Neural progenitor cell (in vitro differentiated cells): ENCODE results near the gene ABLIM2.

Experiments used
- EZH2 ChIP-seq: fragments of 200-600 bp; sonication (generic); IDR thresholded peaks from 2 replicates; pipeline ENCODE4 v1.6.1; 2017; ENCODE audit warnings: antibody characterized with exemption, mild to moderate bottlenecking, moderate library complexity
- EZH2phosphoT487 ChIP-seq: fragments of 200-600 bp; sonication (generic); IDR thresholded peaks from 2 replicates; pipeline ENCODE4 v1.6.1; 2017; ENCODE audit warnings: antibody characterized with exemption
- TF ChIP-seq, protein P1 (sequence below): fragments of 200-600 bp; sonication (generic); IDR thresholded peaks from 2 replicates; pipeline ENCODE4 v1.5.1; 2017; ENCODE audit warnings: antibody characterized with exemption, mild to moderate bottlenecking

DNA sequence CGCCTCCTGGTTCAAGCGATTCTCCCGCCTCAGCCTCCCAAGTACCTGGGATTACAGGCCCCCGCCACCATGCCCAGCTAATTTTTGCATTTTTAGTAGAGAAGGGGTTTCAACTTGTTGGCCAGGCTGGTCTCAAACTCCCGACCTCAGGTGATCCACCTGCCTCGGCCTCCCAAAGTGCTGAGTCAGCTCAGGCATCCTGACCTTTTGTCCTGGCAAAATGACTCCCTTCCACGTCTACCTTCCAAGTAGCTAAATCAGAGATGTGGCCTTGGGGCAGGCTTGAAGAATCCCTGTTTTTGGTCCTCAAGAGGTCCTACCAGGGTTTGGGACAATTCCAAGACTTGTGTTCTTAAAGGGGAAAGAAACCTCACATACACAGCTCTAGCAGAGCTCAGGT, 231.8 kb downstream of the ABLIM2 start:
- TF ChIP-seq, protein P1, sequence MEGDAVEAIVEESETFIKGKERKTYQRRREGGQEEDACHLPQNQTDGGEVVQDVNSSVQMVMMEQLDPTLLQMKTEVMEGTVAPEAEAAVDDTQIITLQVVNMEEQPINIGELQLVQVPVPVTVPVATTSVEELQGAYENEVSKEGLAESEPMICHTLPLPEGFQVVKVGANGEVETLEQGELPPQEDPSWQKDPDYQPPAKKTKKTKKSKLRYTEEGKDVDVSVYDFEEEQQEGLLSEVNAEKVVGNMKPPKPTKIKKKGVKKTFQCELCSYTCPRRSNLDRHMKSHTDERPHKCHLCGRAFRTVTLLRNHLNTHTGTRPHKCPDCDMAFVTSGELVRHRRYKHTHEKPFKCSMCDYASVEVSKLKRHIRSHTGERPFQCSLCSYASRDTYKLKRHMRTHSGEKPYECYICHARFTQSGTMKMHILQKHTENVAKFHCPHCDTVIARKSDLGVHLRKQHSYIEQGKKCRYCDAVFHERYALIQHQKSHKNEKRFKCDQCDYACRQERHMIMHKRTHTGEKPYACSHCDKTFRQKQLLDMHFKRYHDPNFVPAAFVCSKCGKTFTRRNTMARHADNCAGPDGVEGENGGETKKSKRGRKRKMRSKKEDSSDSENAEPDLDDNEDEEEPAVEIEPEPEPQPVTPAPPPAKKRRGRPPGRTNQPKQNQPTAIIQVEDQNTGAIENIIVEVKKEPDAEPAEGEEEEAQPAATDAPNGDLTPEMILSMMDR = no peak
- TF ChIP-seq EZH2 = no peak
- TF ChIP-seq EZH2phosphoT487 = no peak
